GM12878 (cell line): Measurements from ENCODE around the gene NUBP1. TPM values are rescaled to one million over a fixed set of nuclear protein-coding genes. Genes with fewer than 3 reads are reported as not detected.

Experiments
- ATAC-seq: fragments of 200-7000 bp; cut with Tn5 transposase; 3 replicates; pipeline ENCODE4 v1.9.1; 2020; ENCODE audit warnings: mild to moderate bottlenecking, moderate library complexity
- BruUV-seq: library from RNA; stranded (reverse); fragments of 400-500 nt; replicated peaks from 2 replicates; lab custom pipeline; 2021; lab: Mats Ljungman, UMichigan
- CTCF ChIA-PET: fragments of 300-600 bp; sonication (Branson Sonifier 250); formaldehyde crosslinking; extraction: SDS; loops from one replicate; lab custom pipeline; 2021; ENCODE audit warnings: inconsistent platforms; lab: Yijun Ruan, JAX
- POLR2A ChIA-PET: fragments of 350-600 bp; formaldehyde crosslinking; extraction: SDS; loops from one replicate; lab custom pipeline; 2021; ENCODE audit warnings: inconsistent platforms; lab: Charles Lee
- RAD21 ChIA-PET: fragments of 300-600 bp; sonication (Branson Sonifier 250); formaldehyde crosslinking; loops from one replicate; lab custom pipeline; 2023; ENCODE audit warnings: antibody characterized with exemption; ENCODE audit not compliant: unreplicated experiment; lab: Charles Lee
- SMC1A ChIA-PET: fragments of 300-600 bp; sonication (Branson Sonifier 250); formaldehyde crosslinking; loops from one replicate; lab custom pipeline; 2023; ENCODE audit not compliant: unreplicated experiment, uncharacterized antibody; lab: Charles Lee
- DNase-seq: peaks from one replicate; pipeline ENCODE4 v3.0.0-alpha.2; 2011; ENCODE audit warnings: low read depth, low spot score
- FAIRE-seq: peaks from 3 replicates; lab custom pipeline; 2011; peaks lifted over from hg19 to GRCh38; lab: Jason Lieb, UNC
- H2AFZ ChIP-seq: 2 replicates; pipeline ENCODE4 v1.6.0; 2011; ENCODE audit warnings: low read depth, low read length, control low read depth; ENCODE audit not compliant: control insufficient read depth
- H3K27ac ChIP-seq: 2 replicates; pipeline ENCODE4 v1.5.1; 2011; ENCODE audit warnings: control low read depth; ENCODE audit not compliant: control insufficient read depth, insufficient read depth
- H3K27me3 ChIP-seq, 2 experiments: replicated peaks in 1 of 2; 2 replicates each; pipeline versions ENCODE4 v1.6.0 to v1.6.1; 2011; ENCODE audit warnings: low read length in 1 of 2; ENCODE audit not compliant: control insufficient read depth in 2 of 2, insufficient read depth in 2 of 2
- H3K36me3 ChIP-seq, 2 experiments: 2 replicates each; pipeline ENCODE4 v1.5.1; 2011; ENCODE audit warnings: low read length in 1 of 2; ENCODE audit not compliant: control insufficient read depth in 2 of 2, insufficient read depth in 2 of 2
- H3K4me1 ChIP-seq: 2 replicates; pipeline ENCODE4 v1.6.1; 2011; ENCODE audit warnings: mild to moderate bottlenecking, low read length, moderate library complexity, mixed read lengths; ENCODE audit not compliant: control insufficient read depth, insufficient read depth
- H3K4me2 ChIP-seq: 2 replicates; pipeline ENCODE4 v1.6.0; 2011; ENCODE audit warnings: control low read depth; ENCODE audit not compliant: control insufficient read depth, insufficient read depth
- H3K4me3 ChIP-seq: fragments of 200-600 bp; sonication (generic); 2 replicates; pipeline ENCODE4 v1.5.1; 2016
- H3K79me2 ChIP-seq: 2 replicates; pipeline ENCODE4 v1.6.0; 2011; ENCODE audit warnings: low read length; ENCODE audit not compliant: control insufficient read depth, insufficient read depth
- H3K9ac ChIP-seq: 2 replicates; pipeline ENCODE4 v1.8.0; 2011; ENCODE audit warnings: low read length, control low read depth, mixed read lengths; ENCODE audit not compliant: control insufficient read depth, insufficient read depth
- H3K9me3 ChIP-seq: replicated peaks from 3 replicates; pipeline ENCODE4 v1.5.1; 2011; ENCODE audit warnings: mild to moderate bottlenecking, low read length; ENCODE audit not compliant: control insufficient read depth, insufficient read depth
- H4K20me1 ChIP-seq: 2 replicates; pipeline ENCODE4 v1.6.0; 2011; ENCODE audit not compliant: control insufficient read depth, insufficient read depth
- BHLHE40 ChIP-seq, 2 experiments: fragments of 450-650 bp in 1 of 2; IDR thresholded peaks; 2 replicates each; pipeline ENCODE4 v1.6.1; 2011 to 2017; ENCODE audit warnings: low read depth in 2 of 2, borderline replicate concordance in 1 of 2, improper control_type of control experiment in 1 of 2, low read length in 1 of 2, mild to moderate bottlenecking in 1 of 2
- MYB ChIP-seq: fragments of 150-350 bp; IDR thresholded peaks from 2 replicates; pipeline ENCODE4 v1.6.1; 2014; ENCODE audit warnings: mild to moderate bottlenecking, low read depth, low read length, borderline replicate concordance
- NRF1 ChIP-seq: conservative IDR thresholded peaks from 2 replicates; pipeline ENCODE4 v1.6.1; 2011; ENCODE audit warnings: mild to moderate bottlenecking, low read depth, low read length, improper control_type of control experiment
- PAX5 ChIP-seq: IDR thresholded peaks from 2 replicates; pipeline ENCODE4 v1.6.1; 2011; ENCODE audit warnings: low read depth, low read length, borderline replicate concordance
- SIN3A ChIP-seq: IDR thresholded peaks from 2 replicates; pipeline ENCODE4 v1.6.1; 2012; ENCODE audit warnings: low read depth, low read length, improper control_type of control experiment
- SMAD1 ChIP-seq: fragments of 450-650 bp; IDR thresholded peaks from 2 replicates; pipeline ENCODE4 v1.6.1; 2018; ENCODE audit warnings: mild to moderate bottlenecking, low read depth; ENCODE audit not compliant: partially characterized antibody
- SUPT20H ChIP-seq: IDR thresholded peaks from 2 replicates; pipeline ENCODE4 v1.6.1; 2011; ENCODE audit warnings: low read depth, mild to moderate bottlenecking, low read length, moderate library complexity, borderline replicate concordance; ENCODE audit not compliant: control insufficient read depth
- TAF1 ChIP-seq: IDR thresholded peaks from 2 replicates; pipeline ENCODE4 v1.6.1; 2011; ENCODE audit warnings: mild to moderate bottlenecking, low read depth, low read length, borderline replicate concordance
- WGBS: methylation state at CpG from one replicate; pipeline ENCODE4 v1.1.6; 2016; ENCODE audit warnings: low lambda C conversion rate; ENCODE audit not compliant: insufficient replicate concordance, insufficient coverage; ENCODE audit errors: missing lambda C conversion rate; 5-methylcytosine and 5-hydroxymethylcytosine counted together
- in situ Hi-C: fragments of 300-500 bp; cut with MboI; formaldehyde crosslinking; loops from 9 replicates; pipeline ENCODE4 v1.14.3; 2018; ENCODE audit warnings: mixed read lengths
- intact Hi-C: fragments of 100-400 bp; cut with micrococcal nuclease; formaldehyde crosslinking; loops from one replicate; pipeline ENCODE4 v1.14.2; 2022; ENCODE audit not compliant: unreplicated experiment
- polyA plus RNA-seq, 11 experiments: library from polyadenylated mRNA; depleted of rRNA in 4 of 11; unstranded in 6 of 11; stranded (reverse) in 5 of 11; fragments of >200 nt; fragmentation: Nextera tagmentation in 4 of 11; fragmentation: Illumina TruSeq in 1 of 11; extraction: Ambion mirVana in 4 of 11; extraction: Trizol in 1 of 11; gene quantifications; 1 replicate in 1 of 11; 2 replicates in 10 of 11; pipeline versions ENCODE4 v1.2.1 to v1.2.3, GENCODE V29; 2011 to 2016; ENCODE audit warnings: inconsistent platforms in 2 of 11, missing spikeins in 2 of 11, low read depth in 1 of 11
- total RNA-seq, 4 experiments: library from RNA; depleted of rRNA in 3 of 4; stranded (reverse); fragments of >200 nt in 3 of 4; fragmentation: Illumina TruSeq in 1 of 4; extraction: Trizol in 1 of 4; gene quantifications; 2 replicates each; pipeline versions ENCODE4 v1.2.1 to v1.2.3, GENCODE V29; 2013 to 2021
- TF ChIP-seq, protein P1 (sequence below): IDR thresholded peaks from 2 replicates; pipeline ENCODE4 v1.6.1; 2011; ENCODE audit warnings: low read depth, mild to moderate bottlenecking, low read length, moderate library complexity, borderline replicate concordance; ENCODE audit errors: extremely low read depth
- TF ChIP-seq, protein P2 (sequence below): fragments of 450-650 bp; IDR thresholded peaks from 2 replicates; pipeline ENCODE4 v1.6.1; 2016; ENCODE audit warnings: mild to moderate bottlenecking
- TF ChIP-seq, protein P3 (sequence below): IDR thresholded peaks from 2 replicates; pipeline ENCODE4 v1.6.1; 2012; ENCODE audit warnings: improper control_type of control experiment, low read depth, low read length; ENCODE audit not compliant: insufficient replicate concordance
- TF ChIP-seq, protein P4 (sequence below): fragments of 450-650 bp; IDR thresholded peaks from 2 replicates; pipeline ENCODE4 v1.6.1; 2017; ENCODE audit warnings: mild to moderate bottlenecking, low read depth, inconsistent platforms; ENCODE audit not compliant: poor library complexity, severe bottlenecking

The NUBP1 gene
- total and polyA plus RNA-seq, 10 of the 15 experiments (the other 5 are each of a cell fraction or from before 2014, with no cell fraction given) = 31.0 to 74.9 (median 58.3) TPM

DNA sequence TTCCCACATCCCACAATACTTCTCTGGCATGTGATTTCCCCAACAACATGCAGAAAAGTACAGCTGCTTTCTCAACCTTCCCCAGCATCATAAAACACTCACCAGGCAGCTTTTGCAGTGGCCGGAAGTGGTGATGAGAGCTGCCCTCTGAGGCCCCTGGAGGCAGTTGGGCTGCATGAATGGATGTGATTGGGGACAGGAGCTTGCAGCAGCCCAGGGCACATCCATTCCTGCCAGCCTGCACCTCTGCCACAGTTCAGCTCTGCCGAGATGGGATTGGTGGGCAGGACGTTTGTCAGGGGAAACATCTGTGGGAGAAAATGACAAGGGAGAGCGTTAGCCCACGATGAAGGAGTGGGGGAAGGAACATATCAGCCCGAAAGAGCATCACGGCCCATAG is 19.8 kb downstream of the NUBP1 start (continued):
- TF ChIP-seq MYB = no peak
- TF ChIP-seq, protein P1, sequence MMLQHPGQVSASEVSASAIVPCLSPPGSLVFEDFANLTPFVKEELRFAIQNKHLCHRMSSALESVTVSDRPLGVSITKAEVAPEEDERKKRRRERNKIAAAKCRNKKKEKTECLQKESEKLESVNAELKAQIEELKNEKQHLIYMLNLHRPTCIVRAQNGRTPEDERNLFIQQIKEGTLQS = no peak

DNA sequence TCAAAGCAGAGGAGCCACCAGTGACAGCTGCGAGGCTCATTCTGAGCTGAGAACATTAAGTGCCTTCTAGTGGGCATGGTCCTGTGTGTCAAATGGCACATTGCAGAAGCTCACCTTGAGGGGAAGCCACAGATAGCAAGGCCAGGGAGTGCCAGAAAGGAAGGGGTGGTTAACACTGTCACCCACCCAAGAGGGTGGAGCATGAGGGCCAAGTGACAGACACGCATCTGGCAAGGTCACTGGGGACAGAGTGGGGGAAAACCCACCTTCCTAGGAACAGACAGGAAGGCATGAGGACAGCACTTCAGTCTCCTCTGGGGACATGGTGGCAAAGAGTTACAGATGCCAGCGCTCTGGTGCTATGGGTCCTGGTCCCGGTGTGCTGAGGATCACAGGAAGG is 22.1 kb downstream of the NUBP1 start:
- intact Hi-C loops (no loop called here), in situ Hi-C loops (no loop called here)
- Histone ChIP-seq H4K20me1 (no peaks in the 10 kb centered on the region), H3K9ac (no peak overlapping the region), H3K27ac (no peak overlapping the region), H3K4me1 (peaks cover 13% of the 10 kb centered on the region), H3K4me3 (no peak overlapping the region), H3K27me3 (no peaks in the 10 kb centered on the region), H2AFZ (no peak overlapping the region), H3K9me3 (no peaks in the 10 kb centered on the region; the same call in 2 of the 3 replicates), H3K36me3 (peaks cover 25% of the 10 kb centered on the region in 2 experiments), H3K4me2 (no peak overlapping the region), H3K79me2 (no peaks in the 10 kb centered on the region)
- SMC1A ChIA-PET = interaction anchor here (0.9 to 2.1 kb wide), 10 partner anchors 9 to 171 kb away, joined by 3 to 12 read pairs (median 4); partner anchors contain the start of gene NUBP1
- peak; percentile 33 for DNase-seq
- RAD21 ChIA-PET = interaction anchor here (0.6 to 1.5 kb wide), 12 partner anchors 9 to 124 kb away, joined by 3 to 8 read pairs (median 5); partner anchors contain the start of gene NUBP1
- no peak for FAIRE-seq
- POLR2A ChIA-PET = interaction anchor here (0.6 to 1.8 kb wide), 6 partner anchors 9 to 143 kb away, joined by 3 to 7 read pairs (median 4); no protein-coding TSS in a partner anchor
- WGBS = 48% methylated on average over 4 of the region's 4 CpGs
- no TSS peak for BruUV-seq
- peak; percentile 91 for ATAC-seq
- CTCF ChIA-PET = interaction anchor here (0.6 to 1.1 kb wide), 4 partner anchors 9 to 112 kb away, joined by 3 read pairs; no protein-coding TSS in a partner anchor
- TF ChIP-seq SIN3A (no peak), PAX5 (no peak), SMAD1 (no peak), NRF1 (no peak), SUPT20H (no peak), BHLHE40 (IDR thresholded peaks at IDR 0.05; ENCODE audit: borderline replicate concordance in 1 of 2, low read depth in 2 of 2, low read length in 1 of 2) (peak; percentile 18 to 34; a peak in 1 of 4 replicates), TAF1 (no peak)
- TF ChIP-seq, protein P2, sequence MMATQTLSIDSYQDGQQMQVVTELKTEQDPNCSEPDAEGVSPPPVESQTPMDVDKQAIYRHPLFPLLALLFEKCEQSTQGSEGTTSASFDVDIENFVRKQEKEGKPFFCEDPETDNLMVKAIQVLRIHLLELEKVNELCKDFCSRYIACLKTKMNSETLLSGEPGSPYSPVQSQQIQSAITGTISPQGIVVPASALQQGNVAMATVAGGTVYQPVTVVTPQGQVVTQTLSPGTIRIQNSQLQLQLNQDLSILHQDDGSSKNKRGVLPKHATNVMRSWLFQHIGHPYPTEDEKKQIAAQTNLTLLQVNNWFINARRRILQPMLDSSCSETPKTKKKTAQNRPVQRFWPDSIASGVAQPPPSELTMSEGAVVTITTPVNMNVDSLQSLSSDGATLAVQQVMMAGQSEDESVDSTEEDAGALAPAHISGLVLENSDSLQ = peak; percentile 83
- TF ChIP-seq, protein P3, sequence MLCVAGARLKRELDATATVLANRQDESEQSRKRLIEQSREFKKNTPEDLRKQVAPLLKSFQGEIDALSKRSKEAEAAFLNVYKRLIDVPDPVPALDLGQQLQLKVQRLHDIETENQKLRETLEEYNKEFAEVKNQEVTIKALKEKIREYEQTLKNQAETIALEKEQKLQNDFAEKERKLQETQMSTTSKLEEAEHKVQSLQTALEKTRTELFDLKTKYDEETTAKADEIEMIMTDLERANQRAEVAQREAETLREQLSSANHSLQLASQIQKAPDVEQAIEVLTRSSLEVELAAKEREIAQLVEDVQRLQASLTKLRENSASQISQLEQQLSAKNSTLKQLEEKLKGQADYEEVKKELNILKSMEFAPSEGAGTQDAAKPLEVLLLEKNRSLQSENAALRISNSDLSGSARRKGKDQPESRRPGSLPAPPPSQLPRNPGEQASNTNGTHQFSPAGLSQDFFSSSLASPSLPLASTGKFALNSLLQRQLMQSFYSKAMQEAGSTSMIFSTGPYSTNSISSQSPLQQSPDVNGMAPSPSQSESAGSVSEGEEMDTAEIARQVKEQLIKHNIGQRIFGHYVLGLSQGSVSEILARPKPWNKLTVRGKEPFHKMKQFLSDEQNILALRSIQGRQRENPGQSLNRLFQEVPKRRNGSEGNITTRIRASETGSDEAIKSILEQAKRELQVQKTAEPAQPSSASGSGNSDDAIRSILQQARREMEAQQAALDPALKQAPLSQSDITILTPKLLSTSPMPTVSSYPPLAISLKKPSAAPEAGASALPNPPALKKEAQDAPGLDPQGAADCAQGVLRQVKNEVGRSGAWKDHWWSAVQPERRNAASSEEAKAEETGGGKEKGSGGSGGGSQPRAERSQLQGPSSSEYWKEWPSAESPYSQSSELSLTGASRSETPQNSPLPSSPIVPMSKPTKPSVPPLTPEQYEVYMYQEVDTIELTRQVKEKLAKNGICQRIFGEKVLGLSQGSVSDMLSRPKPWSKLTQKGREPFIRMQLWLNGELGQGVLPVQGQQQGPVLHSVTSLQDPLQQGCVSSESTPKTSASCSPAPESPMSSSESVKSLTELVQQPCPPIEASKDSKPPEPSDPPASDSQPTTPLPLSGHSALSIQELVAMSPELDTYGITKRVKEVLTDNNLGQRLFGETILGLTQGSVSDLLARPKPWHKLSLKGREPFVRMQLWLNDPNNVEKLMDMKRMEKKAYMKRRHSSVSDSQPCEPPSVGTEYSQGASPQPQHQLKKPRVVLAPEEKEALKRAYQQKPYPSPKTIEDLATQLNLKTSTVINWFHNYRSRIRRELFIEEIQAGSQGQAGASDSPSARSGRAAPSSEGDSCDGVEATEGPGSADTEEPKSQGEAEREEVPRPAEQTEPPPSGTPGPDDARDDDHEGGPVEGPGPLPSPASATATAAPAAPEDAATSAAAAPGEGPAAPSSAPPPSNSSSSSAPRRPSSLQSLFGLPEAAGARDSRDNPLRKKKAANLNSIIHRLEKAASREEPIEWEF = no peak
- TF ChIP-seq, protein P4, sequence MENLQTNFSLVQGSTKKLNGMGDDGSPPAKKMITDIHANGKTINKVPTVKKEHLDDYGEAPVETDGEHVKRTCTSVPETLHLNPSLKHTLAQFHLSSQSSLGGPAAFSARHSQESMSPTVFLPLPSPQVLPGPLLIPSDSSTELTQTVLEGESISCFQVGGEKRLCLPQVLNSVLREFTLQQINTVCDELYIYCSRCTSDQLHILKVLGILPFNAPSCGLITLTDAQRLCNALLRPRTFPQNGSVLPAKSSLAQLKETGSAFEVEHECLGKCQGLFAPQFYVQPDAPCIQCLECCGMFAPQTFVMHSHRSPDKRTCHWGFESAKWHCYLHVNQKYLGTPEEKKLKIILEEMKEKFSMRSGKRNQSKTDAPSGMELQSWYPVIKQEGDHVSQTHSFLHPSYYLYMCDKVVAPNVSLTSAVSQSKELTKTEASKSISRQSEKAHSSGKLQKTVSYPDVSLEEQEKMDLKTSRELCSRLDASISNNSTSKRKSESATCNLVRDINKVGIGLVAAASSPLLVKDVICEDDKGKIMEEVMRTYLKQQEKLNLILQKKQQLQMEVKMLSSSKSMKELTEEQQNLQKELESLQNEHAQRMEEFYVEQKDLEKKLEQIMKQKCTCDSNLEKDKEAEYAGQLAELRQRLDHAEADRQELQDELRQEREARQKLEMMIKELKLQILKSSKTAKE = peak; percentile 72
